Activated T-cell treated with anti-CD3 and anti-CD28 coated beads for 24 hours (primary cell): Measurements from ENCODE around the gene SMIM23.

Experiments
- DNase-seq: peaks from one replicate; pipeline ENCODE4 v3.0.0-alpha.2; 2020; ENCODE audit warnings: low read depth

SMIM23 gene

DNA sequence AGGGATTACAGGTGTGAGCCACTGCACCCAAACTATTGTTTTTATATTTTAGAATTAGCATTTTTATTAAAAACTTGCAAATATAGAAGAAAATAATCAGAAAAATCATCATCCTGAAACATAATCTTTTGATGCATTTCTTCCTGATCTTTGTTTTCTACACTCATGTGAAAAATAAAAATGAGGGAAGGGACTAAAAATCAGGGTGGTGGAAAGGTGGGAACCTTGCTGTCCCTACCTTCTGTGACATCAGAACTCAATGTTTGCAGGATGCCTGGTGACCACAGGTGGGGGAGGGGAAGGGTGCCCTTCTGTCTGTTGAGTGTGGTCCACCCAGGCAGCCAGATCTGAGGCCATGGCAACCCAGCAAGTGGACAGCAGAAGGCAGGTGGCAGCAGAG lies at the start of gene SMIM23:
Gene SMIM23, plus strand, starts transcription at position 301 of the 400 bp plus-strand sequence. Its CDS starts 55 bp downstream, at position 356.
- no peak for DNase-seq

DNA sequence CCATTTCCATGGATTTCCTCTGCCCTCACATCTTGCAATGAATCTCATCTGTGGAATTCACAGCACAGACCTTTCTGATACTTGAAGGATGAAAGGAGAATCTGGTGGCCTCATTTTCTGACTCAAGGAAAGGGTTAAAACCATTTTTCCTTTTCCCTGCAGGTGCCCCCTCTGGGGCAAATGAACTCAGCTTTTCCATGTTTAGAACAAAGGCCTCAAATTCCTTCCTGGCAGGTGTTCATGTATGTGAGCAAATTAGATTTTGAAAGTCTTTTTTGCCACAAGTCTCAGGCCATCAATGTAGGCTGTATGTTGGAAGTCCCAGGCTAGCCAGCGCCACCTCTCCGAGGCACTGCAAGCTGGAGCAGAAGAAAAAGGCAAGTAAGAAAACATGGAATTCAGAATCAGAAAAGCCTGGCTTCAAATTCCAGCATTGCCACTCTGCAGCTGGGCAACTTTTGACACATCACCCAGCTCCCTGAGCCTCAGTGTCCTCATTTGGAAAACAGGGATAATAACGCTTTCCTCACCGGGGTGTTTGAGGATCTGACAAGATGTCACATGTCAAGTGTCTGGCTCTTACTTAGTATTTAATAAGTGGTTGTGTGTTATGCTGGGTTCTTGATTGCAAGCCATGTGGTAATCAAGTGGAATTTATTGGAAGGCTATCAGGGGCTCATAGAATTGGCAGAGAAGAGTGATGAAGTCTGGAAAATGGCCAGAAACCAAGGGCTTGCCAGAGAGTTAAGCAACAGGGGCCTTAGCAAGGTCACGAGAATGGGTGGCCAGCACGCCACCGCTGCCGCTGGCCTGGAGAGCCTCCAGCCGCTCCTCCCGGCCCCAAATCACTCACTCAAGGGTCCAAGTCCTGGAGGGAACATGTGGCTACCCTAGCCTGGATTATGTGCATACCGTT lies 48.4 kb upstream of the SMIM23 start:
- DNase-seq = no peak

DNA sequence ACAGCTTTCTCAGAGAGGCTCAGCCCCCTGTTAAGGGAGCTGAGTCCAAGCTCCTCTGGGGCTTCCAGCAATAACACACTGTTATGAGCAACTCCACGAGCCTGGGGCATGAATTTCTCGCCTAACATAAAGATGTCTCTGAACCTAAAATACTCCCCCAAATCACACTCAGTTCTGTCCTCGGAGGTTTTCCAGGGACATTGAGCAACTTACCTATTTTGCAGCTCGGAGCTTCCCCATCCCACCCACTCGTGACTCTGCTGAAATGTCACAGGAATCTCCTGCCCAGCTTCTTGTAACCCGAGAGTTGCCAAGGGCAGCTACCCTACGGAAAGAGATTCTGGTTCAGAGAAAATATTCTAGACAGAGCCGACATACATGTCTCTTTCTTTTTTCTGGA lies 47.1 kb upstream of the SMIM23 start:
- no peak for DNase-seq

DNA sequence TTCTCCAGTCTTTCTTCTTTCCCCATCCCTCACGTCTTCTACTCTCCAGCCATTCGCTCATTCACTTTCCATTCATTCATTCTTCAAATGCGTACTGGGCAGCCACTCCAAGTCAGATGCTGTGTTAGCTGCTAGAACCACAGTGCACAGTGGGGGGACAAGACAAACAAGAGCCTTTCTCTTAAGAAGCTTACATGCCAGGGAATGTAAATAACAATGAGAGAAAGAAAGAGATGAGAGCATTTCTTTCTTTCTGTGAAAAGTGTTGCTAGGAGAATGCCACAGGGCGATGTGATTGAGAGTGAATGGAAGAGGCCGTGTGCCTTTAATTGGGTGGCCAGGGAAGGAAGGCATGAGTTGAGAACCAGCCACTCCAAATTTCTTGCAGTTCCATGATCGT lies 46.3 kb upstream of the SMIM23 start:
- DNase-seq = no peak

DNA sequence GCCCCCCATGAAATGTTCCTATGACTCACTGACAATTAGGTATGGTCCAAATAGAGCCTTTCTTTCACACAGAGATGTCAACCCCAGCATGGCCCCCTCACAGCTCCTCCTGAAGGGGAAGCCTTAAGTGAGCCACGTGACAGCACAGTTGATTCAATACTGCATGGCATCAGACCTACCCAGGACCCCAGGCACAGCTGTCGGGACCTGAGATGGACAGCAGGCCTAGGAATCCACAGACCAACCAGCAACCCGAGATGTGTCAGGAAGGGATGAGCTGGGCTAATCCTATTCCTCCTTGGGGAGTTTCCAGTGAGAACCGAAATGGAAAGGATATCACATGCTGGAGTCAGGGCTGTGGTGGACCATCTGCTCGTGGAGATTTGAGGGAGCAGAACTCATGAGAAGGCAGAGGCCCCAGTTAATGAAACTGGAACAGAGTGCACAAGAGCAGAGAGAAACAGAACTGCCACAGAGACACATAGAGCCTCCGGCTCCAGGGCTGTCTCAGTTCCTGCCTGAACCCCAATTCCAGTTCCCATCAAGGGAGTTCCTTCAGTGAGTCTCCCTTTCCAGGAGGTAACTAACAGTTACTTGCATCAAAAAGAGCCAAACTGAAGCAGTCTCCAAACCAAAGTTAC lies 42.1 kb upstream of the SMIM23 start:
- no peak for DNase-seq

DNA sequence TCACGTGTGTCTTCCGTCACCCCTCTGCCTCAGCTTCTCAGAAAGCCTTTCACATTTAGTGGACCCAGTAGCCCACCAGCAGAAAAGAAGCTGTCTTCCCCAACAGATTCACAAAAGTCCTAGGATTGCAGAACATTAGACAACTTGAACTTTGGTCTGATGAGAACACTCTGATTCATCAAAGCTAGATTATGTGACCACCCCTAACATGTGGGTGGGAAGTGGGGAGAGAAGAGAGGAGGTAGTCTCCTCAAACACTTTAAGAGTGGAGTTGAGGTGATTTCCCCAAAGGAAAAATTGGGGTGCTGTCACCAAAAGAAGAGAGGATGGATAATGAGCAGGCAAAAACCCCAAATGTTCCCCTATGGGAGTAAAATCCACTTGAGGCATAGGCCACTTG lies 41.4 kb upstream of the SMIM23 start:
- no peak for DNase-seq

DNA sequence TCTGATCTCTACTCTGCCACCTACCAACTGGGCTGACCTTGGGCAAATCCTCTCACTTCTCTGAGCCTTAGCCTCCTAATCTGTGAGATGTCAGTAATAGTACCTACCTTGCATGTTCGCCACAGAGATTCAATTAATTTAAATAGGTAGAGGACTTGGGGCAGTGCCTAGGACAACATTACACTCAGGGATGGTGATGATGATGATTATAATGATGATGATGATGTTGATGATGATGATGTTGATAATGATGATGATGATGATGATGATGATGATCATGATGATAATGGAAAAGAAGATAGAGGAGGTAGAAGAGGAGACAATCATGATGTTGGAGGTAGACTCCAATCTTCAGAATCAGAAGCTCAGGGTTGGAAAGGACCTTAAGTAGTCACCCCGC lies 40.7 kb upstream of the SMIM23 start:
- no peak for DNase-seq

DNA sequence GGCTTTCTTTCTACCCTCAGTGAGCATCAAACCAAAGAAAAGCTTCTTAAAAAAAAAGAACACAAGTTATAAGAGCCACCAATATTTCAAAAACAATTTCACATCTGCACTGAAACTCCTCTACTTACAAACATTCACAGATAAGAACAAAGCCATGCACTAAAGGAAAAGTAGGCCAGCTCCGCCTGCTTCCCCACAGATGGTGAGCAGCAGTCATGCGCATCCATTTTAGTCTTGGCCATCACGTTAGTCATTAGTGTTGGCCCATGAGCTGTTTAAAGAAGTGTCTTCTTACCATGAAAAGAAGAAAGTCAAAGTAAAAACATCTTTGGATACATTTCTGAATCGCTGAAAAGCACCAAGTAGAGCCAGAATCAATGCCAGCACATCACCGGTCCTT lies 40.0 kb upstream of the SMIM23 start:
- DNase-seq = no peak

DNA sequence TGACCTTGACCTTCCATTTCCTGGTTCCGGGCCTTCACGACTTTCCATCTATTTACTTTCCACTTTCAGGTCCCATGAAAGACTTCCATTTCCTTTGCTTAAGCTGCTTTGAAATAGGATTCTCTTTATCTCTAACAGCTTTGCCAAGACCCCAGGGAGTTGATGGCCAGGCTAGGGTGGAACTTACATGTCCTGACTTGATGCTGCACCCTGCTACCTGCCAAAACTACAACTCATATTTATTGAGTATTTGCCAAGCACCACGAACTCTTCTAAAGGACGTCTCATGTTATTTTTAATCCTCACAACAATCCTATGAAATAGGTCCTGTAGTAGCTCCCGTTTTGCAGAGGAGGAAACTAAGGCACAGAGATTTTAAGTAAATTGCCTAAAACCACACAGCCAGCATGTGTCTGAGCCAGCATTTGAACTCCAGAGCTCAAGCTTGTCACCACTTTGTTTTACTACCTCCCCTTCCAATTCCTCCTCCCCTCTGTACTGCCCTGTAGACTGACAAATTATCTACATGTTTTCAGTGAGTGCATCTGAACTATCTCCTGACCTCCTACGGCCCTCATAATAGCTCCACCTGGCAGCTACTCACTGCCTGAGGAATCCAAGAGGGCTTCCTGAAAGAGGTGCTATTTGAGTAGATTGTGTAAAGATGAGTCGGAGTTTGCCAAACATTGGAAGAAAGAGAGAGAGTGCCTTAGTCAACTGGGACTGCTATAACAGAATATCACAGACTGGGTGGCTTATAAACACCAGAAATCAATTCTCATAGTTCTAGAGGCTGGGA lies 38.4 kb upstream of the SMIM23 start:
- DNase-seq = no peak

DNA sequence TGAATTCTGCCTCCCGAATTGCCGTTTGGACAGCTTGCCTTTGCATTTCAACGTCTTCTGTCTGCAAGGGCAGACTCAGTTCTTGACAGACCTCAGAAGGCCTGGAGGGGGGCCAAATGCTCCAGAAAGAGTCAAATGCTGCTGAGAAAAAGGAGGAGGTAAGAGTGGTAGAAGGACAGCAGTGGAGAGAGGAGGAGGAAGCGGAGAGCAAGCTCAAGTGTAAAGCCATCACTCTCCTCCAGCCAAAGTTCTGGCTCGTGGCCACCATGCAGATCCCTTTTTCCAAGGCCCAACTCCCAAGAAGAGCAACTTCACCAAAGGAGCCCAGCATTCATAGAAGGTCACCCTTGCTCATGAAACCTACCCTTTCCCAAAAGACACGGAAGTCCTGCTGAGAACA lies 36.9 kb upstream of the SMIM23 start:
- no peak for DNase-seq

DNA sequence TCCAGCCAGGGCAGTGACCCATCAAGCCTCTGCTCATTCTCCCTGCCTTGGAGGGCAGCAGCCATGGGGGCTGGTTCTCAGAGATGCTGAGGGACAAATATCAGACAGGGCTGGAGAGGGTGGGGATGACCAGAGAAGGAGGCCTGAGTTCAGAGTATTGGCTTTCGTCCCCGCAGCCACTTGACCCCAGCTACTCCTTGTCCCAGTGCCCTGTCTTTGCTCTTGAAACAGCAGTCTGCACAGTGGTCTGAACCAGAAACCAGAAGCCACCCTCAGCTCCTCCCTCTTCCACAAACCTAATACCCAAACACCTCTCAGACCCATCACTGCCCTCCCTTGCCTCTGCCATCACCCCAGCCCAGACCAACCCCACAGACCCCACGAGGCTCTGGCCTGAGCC lies 36.3 kb upstream of the SMIM23 start:
- DNase-seq = no peak

DNA sequence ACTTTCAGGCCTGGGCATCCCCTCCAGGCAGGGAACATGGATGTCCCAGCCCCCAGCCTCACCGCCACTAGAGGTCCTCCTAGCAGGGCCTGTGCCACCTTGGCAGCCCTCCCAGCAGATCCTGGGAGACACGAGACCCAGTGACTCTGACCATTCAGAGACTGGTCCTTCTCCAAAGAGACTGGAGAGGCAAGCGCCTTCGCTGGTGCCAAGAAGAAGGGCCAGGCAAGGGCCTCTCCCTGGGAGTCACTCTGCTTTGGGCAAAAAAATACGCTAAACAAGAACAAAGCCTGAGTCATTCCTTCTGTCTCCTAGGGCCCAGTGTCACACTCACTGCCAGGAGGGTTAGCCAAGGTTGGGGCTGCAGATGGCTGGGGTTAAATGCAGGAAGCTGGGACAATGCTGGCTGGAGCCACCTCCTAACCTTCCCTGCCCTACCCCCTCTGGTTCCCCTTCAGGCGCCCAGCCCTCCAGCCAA lies 35.3 kb upstream of the SMIM23 start:
- DNase-seq = no peak

DNA sequence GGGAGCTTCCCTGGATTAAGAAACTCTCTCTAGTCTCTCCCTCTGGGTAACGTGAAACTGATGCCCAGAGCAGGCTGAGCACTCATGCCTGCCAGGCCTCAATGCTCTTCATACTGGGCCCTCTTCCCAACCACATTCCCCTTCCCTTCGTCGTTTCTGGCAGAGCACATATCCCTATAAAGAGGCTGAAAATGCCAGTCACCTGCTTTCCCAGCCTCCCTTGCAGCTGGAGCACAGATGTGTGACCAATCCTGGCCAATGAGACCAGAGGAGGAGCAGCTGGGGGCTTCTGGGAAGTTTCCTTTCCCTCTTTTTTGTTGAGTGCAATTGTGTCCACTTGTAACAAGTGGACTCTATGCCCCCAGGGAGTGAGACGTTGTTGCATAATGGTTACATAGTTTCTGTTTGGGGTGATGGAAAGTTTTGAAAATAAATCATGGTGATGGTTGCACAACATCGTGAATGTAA lies 30.2 kb upstream of the SMIM23 start:
- no peak for DNase-seq

DNA sequence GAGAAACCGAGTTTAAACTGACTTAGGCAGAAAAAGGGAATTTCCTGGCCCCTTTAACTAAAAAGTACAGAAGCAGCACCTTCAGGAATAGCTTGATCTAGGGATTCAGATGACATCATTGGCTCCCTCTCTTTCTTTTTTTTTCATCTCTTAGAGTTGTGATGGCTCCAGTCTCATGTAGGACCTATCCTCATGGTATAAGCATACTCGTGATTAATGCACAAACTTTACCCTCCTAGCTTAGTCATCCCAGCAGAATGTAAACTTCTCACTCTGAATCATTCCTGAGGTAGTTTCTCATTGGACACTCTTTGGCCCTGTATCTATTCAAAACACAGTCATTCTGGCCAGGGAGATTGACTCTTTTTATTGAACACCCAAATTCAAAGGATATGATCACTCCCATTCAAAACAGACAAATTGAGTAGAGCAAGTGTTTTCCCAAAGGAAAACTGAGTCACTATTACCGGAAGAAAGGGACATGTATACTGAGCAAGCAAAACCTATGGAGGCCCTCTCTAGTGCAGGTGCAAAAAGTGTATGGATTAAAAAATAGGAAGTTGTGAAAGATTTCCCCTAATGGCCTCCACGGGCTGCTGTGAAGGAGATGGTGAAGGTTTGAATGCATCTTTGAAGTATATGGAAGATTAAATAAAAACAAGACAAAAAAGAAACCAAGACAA lies 27.6 kb upstream of the SMIM23 start:
- DNase-seq = no peak

DNA sequence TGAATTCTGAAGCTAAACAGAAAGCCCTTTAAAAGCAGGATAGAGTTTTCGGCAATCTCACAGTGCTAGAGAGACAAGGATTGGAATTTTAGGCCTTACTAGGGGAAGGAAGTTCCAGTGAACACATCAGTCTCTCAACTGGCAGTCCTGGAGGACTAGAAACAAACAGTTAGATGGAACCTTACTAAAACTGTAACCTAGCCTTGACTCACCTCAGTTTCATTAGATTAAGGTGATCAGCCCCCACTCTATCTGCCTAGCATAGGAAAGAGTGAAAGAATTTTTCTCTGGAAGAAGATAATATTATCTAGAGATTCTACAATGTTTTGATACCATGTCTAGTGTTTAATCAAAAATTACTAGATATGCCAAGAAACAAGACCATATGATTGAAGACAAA lies 25.8 kb upstream of the SMIM23 start:
- DNase-seq = no peak

DNA sequence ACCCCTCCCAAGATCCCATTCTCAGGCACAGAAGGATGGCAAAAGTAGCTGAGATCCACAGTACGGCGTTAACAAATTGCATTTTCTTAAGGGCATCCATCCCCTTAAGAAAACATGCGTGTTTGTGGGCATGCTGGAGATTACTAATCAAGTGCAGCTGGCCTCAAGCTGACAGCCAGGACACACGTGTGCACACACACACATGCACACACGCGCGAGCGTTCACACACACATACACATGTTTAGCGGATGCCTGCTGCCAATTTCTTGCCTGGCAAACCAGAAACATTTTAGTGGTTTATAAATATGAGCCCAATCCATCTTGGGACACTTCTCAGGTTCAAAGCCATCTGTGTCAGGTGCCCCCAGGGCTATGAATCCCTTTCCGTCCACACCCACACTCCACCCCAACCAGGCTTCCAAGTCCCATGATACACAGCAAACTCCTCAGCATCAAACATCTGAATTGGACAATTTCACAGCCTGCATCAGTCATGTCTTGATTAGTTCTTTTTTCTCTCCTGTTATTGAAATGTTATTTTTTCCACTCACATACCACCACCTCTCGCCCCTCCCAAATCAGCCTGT lies 23.5 kb upstream of the SMIM23 start:
- DNase-seq = no peak

DNA sequence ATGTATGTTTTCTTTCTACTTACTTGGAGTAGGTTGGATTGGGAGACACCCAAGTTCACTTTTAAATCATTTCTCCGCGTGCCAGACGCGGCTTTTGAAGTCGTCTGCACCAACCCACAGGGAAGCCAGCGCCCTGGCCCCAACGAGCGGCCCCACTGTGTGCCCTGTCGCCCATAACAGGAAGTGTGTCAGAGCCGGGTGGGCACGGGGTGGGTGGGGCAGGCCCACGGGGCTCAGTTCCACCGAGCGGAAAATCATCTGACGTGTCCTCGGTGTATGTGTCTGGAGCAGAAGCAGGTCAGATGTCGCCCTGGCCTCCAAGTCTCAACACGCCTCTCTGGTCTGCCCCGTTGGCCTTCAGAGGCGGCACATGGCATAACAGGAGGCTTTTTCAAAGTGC lies 22.7 kb upstream of the SMIM23 start:
- no peak for DNase-seq

DNA sequence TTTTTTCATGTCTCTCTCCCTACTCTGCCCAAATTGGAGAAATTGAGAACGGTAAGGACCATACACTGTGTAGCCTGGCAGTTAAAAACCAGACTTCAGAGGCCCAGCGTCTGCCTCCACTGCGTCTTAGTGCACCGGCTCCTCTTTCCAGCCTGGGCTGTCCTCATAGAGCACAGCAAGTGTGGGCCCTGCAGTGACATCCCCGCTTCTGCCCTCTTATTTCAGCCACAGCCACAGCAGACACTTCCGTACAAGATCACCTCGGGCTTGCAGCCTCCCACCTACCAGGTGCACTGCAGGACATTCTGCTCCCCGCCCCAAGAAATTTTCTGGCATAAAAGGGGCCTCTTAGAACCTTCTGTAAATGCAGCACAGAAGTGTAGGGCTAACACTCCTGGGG lies 21.4 kb upstream of the SMIM23 start:
- DNase-seq = no peak

DNA sequence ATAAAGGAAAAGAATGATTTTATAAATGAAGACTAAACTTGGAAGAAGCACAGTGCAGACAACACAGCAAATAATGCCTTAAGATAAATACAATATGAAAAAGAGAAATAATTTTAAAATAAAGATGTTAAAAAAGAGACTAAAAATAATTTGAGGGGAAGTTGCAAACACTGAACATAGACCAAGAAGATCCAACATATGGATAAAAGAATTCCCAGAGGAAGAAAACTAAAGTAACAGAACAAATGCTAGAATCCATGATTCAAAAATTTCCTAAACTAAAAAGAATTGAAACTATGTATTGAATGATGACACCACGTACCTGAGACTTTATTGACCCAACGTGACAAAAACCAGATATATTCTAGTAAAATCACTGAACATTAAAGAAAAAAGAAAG lies 18.7 kb upstream of the SMIM23 start:
- no peak for DNase-seq

DNA sequence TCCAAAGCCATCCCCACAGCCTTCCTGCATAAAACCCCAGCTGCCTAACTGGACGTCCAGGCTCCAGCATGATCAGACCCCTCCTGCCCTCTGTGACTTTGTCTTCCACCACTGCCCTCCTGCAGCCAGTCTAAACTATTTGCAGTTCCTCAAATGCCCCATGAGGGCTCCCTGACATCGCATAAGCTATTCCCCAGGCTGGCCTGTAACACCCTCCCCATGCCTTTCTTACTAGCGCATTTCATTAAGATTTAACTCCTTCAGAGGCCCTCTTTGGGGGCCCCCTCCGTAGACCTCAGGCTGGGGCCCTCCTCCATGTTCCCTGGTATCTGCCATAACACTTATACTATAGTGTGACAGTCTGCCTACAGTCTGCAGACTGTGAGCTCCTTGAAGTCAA lies 15.5 kb upstream of the SMIM23 start:
- no peak for DNase-seq

DNA sequence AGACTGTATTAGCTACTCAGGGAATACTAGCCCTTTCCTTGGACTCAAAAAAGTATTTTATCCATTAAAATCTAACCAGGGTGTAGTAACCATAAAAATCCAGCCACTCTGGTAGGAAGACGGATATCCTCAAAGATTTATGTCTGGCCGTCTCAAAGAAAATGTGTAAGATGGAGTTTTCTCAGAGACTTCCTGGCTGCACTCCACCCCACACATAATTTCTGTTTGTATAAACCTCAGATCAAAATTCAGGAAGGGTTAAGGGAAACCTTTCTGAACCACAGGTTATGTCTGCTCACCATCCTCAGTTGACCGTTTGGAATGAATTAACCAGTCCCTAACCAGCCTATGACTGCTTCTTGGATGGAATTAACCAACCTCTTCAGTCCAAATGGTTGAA lies 13.8 kb upstream of the SMIM23 start:
- no peak for DNase-seq

DNA sequence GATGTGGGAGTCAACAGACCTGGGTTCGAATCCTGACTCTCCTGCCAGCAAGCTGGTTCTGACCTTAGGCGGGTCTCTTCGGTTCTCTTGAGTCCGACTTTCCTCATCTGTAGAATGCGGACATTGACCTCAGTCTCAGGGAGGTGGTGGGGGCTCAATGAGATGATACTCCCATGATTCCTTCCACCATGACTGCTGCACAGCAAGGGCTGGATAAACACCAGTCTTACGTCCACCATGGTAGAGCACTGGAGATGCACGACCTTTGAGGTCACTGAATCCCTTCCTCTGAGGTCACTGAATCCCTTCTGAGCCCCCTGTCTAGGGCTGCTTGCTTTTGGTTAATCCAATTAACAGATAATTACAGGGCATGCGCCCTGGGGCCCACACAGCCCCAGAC lies 12.5 kb upstream of the SMIM23 start:
- no peak for DNase-seq
